Activated CD4-positive, CD25-positive, alpha-beta regulatory T cell treated with anti-CD3 and anti-CD28 coated beads, Interleukin-2, amount 50 U/mL, for 72 hours (primary cell): Measurements from ENCODE around the gene LDHAL6B.

Source experiments
- DNase-seq: peaks from one replicate; pipeline ENCODE4 v3.0.0; 2021

The LDHAL6B gene

GRCh38 chr15:59178151-59178695 lies 28.4 kb upstream of the LDHAL6B start:
- no peak for DNase-seq

- no peak for DNase-seq
Measured at GRCh38 chr15:59179717-59180116, 26.9 kb upstream of the LDHAL6B start.

DNA sequence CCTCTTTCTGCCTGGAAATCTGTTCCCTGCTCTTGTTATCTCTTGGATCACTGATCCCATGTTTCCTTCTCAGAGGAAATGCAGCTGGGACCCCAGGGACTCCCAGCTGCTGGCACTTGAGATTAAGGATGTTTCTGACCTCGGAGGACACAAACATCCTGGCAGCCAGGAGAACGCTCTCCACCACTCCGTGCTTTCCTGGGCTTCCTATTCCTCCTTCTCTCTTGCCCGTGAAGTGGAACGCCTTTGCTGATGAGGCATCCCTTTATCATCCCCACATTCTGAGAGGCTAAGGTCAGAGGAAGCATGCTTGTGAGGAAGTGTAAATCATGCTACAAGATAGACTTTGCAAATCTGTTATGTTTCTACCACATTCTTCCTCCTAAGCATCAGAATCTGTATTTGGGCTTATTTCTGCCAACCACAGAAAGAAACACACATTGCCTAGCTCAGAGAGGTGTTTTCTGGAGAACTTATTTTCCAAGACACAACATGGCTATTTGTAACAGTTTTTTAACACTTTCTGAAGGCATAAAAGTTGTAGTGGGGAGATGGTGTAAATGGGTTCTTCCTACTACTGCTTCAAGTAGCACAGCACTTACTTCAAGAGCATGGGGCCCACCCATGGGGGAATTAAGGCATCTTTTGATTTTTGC lies 25.6 kb upstream of the LDHAL6B start:
- DNase-seq = no peak

DNA sequence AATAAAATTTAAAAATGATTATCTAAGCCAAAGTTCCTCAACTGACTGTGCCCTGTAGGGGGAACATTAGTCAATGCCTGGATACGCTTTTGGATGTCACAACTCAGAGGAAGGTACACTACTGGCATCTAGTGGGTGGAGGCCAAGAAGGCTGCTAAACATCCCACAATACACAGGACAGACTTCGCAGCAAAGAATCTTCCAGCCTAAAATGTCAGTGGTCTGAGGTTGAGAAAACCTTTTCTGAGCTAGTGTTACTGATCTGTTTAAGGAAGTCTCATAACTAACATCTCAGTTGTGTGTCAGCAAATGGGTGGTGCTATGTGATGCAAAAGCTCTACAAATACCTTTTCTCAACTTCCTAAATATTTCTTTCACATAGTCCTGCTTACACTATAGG lies 20.9 kb upstream of the LDHAL6B start:
- no peak for DNase-seq

DNA sequence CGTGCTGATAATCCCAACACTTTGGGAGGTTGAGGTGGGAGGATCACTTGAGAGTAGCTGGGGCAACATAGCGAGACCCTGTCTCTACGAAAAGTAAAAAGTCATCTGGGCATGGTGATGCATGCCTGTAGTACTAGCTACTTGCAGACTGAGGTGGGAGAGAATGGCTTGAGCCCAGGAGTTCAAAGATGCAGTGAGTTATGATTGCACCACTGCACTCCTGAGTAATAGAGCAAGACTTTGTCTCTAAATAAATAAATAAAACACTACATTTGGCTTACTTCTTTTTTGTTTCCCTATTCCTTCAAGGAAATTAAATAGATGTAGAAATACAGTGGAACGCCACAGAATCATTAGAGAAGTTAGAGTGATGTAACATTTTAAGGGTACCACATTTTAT lies 20.1 kb upstream of the LDHAL6B start:
- no peak for DNase-seq

- DNase-seq = no peak
Measured at GRCh38 chr15:59189241-59189640, 17.4 kb upstream of the LDHAL6B start.

DNA sequence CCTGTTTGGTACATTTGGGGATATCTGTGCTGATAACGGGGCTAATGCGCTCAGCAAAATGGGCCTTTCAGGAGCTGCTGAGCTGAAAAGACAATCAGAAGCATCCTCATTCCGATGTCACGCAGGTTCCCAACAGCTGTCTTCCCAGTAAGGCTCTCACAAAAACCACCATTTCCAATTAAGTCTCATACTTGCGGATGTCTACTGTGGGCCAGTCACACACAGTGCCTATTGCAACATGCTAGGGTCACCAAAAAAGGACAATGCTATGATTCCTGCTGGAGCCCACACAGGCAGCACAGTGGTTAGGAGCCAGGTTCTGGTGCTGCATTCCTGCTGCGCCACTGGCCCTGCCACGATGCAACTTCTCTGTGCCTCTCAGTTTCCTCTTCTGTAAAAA lies 16.4 kb upstream of the LDHAL6B start:
- no peak for DNase-seq

- DNase-seq = no peak
Measured at GRCh38 chr15:59191855-59192237, 14.8 kb upstream of the LDHAL6B start.

DNA sequence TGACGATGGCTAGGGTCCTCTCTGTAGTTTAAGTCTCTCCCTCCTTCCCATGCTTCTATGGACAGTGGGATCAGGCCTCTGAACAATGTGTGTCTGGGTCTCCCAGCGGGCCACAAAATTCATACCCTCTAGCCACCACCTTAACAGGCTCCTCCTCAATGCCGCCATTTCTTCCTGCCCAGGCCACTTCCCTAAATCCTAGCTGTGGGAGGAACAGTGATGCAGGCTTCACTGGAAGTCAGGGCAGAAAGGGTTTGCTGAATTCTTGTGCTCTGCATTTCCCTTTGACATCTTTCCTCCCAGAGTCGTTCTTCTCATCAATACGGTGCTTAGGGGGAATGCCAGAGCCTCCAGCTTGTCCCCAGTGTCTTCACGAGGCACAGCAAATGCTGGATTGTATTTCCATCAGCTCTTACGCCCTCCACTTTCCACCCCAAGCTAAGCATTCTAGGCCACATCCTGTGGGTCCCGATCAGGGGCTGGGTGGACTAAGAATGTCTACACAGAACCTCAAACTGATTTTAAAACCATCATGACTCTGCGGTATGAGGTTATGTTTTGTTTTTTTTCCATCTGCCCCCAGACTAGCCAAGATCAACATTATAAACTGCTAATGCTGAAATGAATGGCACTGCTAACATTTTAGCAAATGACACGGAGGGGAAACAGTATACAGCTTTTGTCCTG lies 11.9 kb upstream of the LDHAL6B start:
- DNase-seq = no peak

- no peak for DNase-seq
Measured at GRCh38 chr15:59196416-59196815, 10.2 kb upstream of the LDHAL6B start.

GRCh38 chr15:59197454-59197853 lies 9.2 kb upstream of the LDHAL6B start:
- DNase-seq = no peak

DNA sequence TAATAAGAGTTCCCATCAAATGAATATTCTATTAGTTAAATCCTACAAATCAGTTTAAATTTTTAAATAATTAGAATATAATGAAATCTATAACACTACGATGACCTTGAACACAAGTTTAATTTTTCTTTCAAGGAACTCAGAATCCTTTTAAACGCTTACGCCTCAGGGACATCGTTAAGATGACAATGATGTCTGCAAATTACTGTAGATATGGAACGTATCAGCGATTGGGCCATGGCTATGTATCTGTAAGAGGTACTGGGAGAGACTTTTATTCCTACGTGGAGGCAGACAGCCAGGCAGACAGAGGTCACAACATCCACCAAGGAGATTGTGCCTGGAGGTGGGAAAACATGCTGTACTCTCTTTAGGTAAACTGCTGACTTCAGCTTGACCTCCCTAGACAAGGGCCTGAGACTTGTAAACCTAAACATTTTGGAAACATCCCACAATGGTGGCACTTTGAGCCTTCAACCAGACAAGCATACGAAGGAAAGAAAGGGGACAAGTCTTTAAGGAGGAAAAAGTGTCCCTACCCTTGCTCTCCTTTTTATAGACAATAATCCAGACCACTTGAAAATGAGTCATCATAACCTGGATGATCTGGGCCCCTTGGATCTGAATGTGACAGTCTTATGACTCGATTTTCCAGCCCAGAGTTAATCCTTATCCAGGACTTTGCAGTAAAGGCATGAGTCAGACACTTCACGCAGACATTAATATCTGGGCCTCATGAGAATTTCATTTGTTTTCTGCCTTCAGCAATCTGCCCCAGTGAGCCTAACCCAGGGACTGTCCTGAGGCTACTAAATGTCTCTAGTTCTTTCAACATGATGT lies 6.8 kb upstream of the LDHAL6B start:
- no peak for DNase-seq

GRCh38 chr15:59200560-59200959 lies 6.1 kb upstream of the LDHAL6B start:
- DNase-seq = no peak

GRCh38 chr15:59203008-59203407 lies 3.6 kb upstream of the LDHAL6B start:
- no peak for DNase-seq

GRCh38 chr15:59203657-59204056 lies 3.0 kb upstream of the LDHAL6B start:
- no peak for DNase-seq

DNA sequence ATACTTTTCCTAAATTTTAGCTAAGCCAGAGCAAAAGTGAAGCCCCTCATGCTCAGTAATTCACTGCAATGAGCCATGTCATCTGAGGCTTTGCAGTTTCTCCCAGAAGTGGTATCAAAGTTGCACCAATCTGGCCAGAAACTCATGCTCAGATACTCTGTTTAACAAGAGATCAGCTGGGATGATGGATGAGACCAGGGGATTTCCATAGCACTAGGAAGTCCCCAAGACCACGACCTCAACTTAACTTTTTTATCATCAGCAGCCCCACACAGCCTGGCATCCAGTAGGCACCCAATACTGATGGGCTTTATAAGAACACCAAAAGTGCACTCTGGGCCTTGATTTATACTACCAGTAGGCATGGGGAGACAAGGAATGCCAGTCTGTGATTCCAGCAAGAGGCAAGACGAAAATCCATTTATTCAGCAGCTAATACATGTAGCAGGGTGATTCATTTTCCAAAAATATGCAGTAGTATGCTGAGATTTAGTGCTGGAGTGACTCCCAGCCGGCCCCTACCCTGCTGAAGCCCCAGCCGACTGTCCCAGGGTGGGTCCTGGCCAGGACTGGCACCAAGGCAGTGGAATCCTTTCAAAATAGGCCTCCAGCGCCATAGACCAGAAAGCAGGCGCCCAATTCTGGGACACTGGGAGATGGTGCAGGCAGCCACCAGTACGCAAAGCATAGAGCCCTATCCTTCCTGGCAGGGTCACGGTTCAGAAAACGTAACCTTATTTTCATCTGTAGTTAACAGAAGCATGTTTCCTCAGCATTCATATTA lies 612 bp upstream of the LDHAL6B start:
- DNase-seq = no peak

- DNase-seq = no peak
Measured at GRCh38 chr15:59208613-59209249, 2.1 kb downstream of the LDHAL6B start.

GRCh38 chr15:59210186-59210585 lies 3.5 kb downstream of the LDHAL6B start:
- no peak for DNase-seq

- no peak for DNase-seq
Measured at GRCh38 chr15:59216911-59217310, 10.3 kb downstream of the LDHAL6B start.

DNA sequence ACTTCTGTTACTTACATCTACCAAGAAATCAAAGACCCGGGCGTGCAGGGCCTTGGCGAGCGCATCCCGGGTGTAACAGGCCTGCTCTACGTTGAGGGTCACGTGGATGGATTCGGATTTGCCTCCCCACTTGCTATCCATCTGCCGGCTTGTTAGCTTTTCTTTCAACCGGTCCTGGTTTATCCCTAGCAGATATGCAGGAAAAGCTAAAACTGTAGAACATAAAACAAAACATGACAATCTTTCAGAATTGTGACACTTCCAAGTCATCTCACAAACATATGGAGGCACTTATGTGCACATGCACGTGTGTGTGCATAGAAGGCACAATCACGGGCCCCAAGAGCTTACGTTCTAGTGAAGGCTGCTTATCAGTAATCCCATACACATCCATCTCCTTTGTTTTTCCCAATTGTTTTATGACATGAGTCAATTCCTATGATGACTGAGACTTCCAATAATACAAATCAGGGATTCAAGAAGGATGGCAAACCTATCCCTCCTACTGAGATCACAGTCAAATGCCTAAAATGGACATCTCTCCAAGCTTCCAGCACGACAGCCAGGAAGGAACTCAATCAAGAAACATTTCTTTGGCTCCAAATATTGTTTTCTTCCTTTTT lies 11.3 kb downstream of the LDHAL6B start:
- no peak for DNase-seq

- DNase-seq = no peak
Measured at GRCh38 chr15:59218710-59219109, 12.1 kb downstream of the LDHAL6B start.
